Measurements from ENCODE around the gene MED9.

DNA sequence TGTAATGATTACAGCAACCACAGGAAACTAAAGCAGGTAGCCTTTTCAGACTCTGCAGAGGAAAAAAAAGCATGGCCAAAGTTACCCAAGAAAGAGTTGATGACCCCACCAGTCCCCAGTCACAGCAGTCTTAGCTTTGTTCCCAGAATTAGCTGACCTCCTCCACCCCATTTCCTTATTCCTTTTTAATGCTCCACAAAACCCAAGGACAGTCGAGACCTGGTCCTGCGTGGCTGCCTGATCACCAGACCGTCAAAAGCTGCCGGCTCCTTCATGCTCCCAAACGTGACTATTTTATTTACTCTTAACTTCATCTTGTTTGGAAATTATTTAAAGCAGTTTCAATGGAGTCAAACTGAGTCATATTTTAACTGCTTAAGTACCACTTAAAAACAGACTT is 28.7 kb upstream of the MED9 start:
- TF ChIP-seq, protein P1, sequence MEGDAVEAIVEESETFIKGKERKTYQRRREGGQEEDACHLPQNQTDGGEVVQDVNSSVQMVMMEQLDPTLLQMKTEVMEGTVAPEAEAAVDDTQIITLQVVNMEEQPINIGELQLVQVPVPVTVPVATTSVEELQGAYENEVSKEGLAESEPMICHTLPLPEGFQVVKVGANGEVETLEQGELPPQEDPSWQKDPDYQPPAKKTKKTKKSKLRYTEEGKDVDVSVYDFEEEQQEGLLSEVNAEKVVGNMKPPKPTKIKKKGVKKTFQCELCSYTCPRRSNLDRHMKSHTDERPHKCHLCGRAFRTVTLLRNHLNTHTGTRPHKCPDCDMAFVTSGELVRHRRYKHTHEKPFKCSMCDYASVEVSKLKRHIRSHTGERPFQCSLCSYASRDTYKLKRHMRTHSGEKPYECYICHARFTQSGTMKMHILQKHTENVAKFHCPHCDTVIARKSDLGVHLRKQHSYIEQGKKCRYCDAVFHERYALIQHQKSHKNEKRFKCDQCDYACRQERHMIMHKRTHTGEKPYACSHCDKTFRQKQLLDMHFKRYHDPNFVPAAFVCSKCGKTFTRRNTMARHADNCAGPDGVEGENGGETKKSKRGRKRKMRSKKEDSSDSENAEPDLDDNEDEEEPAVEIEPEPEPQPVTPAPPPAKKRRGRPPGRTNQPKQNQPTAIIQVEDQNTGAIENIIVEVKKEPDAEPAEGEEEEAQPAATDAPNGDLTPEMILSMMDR (IDR thresholded peaks at IDR 0.05) = no peak
- TF ChIP-seq POLR2A (IDR thresholded peaks at IDR 0.05) (no peak), POLR2AphosphoS5 (IDR thresholded peaks at IDR 0.05) (no peak)
